ENCODE data around the gene CLDN6.
A peak's percentile ranks its signal among the peaks of the same experiment; 100 is the strongest.

The CLDN6 gene

DNA sequence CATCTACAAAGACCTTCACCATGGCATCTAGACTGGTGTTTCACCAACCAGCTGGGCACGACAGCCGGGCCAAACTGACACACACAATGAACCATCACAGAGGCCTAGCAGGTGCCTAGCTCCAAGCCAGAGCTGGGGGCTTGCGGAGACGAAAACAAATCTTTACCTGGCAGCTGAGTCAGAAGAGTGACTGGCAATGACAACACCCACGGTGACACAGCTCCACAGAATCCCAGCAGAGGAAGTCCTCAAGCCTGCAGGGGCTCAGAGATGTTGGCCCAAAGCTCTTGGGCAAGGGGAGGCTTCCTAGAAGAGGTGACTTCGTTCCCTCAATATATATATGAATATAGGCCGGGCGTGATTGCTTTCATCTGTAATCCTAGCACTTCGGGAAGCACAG, 33.5 kb upstream of the CLDN6 start:
- peak overlapping the region; percentile 94 for H3K27ac ChIP-seq
- H3K27me3 ChIP-seq, result no peaks in the 10 kb centered on the region
- peaks cover 66% of the 10 kb centered on the region for H3K36me3 ChIP-seq
- no peaks in the 10 kb centered on the region for H3K9me3 ChIP-seq
- H3K4me3 ChIP-seq (ENCODE audit: low read depth in 1 of 2, low read length in 1 of 2), result peak overlapping the region; percentile 99
- TF ChIP-seq, protein P1, sequence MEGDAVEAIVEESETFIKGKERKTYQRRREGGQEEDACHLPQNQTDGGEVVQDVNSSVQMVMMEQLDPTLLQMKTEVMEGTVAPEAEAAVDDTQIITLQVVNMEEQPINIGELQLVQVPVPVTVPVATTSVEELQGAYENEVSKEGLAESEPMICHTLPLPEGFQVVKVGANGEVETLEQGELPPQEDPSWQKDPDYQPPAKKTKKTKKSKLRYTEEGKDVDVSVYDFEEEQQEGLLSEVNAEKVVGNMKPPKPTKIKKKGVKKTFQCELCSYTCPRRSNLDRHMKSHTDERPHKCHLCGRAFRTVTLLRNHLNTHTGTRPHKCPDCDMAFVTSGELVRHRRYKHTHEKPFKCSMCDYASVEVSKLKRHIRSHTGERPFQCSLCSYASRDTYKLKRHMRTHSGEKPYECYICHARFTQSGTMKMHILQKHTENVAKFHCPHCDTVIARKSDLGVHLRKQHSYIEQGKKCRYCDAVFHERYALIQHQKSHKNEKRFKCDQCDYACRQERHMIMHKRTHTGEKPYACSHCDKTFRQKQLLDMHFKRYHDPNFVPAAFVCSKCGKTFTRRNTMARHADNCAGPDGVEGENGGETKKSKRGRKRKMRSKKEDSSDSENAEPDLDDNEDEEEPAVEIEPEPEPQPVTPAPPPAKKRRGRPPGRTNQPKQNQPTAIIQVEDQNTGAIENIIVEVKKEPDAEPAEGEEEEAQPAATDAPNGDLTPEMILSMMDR (IDR thresholded peaks at IDR 0.05), result no peak
- H3K4me1 ChIP-seq (ENCODE audit: control insufficient read depth in 1 of 2, insufficient read depth in 1 of 2, low read depth in 1 of 2, low read length in 1 of 2), result peaks cover 81 to 91% of the 10 kb centered on the region in 2 experiments

DNA sequence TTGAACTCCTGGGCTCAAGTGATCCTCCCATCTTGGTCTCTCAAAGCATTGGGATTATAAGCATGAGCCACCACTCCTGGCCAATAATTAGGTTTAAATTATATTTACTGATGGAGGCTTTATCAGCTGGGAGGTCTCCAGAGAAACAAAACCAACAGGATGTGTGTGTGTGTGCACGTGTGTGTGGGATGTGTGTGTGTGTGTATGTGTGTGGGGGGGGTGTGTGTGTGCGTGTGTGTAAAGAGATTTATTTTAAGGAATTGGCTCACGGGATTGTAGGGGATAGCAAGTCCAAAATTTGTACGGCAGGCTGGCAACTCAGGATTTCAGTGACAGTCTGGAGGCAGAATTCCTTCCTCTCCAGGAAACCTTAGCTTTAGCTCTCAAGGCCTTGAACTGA, 33.0 kb upstream of the CLDN6 start:
- peak overlapping the region; percentile 94 for H3K27ac ChIP-seq
- H3K36me3 ChIP-seq, result peaks cover 61% of the 10 kb centered on the region
- peak overlapping the region; percentile 99 for H3K4me3 ChIP-seq (ENCODE audit: low read depth in 1 of 2, low read length in 1 of 2)
- H3K9me3 ChIP-seq, result no peaks in the 10 kb centered on the region
- peaks cover 76 to 86% of the 10 kb centered on the region in 2 experiments for H3K4me1 ChIP-seq (ENCODE audit: control insufficient read depth in 1 of 2, insufficient read depth in 1 of 2, low read depth in 1 of 2, low read length in 1 of 2)
- H3K27me3 ChIP-seq, result no peaks in the 10 kb centered on the region
- TF ChIP-seq, protein P1 (IDR thresholded peaks at IDR 0.05), result no peak

GRCh38 chr16:3050487-3050886, 32.5 kb upstream of the CLDN6 start:
- peaks cover 71 to 81% of the 10 kb centered on the region in 2 experiments for H3K4me1 ChIP-seq (ENCODE audit: control insufficient read depth in 1 of 2, insufficient read depth in 1 of 2, low read depth in 1 of 2, low read length in 1 of 2)
- no peaks in the 10 kb centered on the region for H3K9me3 ChIP-seq
- peak overlapping the region; percentile 94 for H3K27ac ChIP-seq
- peak overlapping the region; percentile 99 for H3K4me3 ChIP-seq (ENCODE audit: low read depth in 1 of 2, low read length in 1 of 2)
- TF ChIP-seq, protein P1 (IDR thresholded peaks at IDR 0.05), result no peak
- H3K36me3 ChIP-seq, result peaks cover 56% of the 10 kb centered on the region
- no peaks in the 10 kb centered on the region for H3K27me3 ChIP-seq

DNA sequence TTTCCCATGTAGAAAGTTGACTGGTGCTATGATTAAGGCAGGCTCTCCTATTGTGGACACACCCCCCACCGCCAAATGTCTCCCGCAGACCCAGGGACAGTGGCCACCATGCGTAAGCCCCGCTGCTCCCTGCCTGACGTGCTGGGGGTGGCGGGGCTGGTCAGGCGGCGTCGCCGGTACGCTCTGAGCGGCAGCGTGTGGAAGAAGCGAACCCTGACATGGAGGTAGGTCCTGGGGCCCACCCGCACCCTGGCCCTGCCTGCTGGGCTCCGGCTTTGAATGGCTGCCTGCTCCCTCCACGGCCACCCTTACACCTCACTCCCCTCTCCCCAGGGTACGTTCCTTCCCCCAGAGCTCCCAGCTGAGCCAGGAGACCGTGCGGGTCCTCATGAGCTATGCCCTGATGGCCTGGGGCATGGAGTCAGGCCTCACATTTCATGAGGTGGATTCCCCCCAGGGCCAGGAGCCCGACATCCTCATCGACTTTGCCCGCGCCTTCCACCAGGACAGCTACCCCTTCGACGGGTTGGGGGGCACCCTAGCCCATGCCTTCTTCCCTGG, 32.0 kb upstream of the CLDN6 start:
- H3K27me3 ChIP-seq, result no peaks in the 10 kb centered on the region
- peak overlapping the region; percentile 99 for H3K4me3 ChIP-seq (ENCODE audit: low read depth in 1 of 2, low read length in 1 of 2)
- peaks cover 70 to 80% of the 10 kb centered on the region in 2 experiments for H3K4me1 ChIP-seq (ENCODE audit: control insufficient read depth in 1 of 2, insufficient read depth in 1 of 2, low read depth in 1 of 2, low read length in 1 of 2)
- H3K36me3 ChIP-seq, result peaks cover 51% of the 10 kb centered on the region
- H3K9me3 ChIP-seq, result no peaks in the 10 kb centered on the region
- TF ChIP-seq, protein P1 (IDR thresholded peaks at IDR 0.05), result no peak
- H3K27ac ChIP-seq, result peak overlapping the region; percentile 94

GRCh38 chr16:3047387-3047720, 29.4 kb upstream of the CLDN6 start:
- TF ChIP-seq, protein P1 (IDR thresholded peaks at IDR 0.05), result no peak
- Histone ChIP-seq H3K36me3 (peaks cover 46% of the 10 kb centered on the region), H3K4me3 (ENCODE audit: low read depth in 1 of 2, low read length in 1 of 2) (peak overlapping the region; percentile 99), H3K9me3 (no peaks in the 10 kb centered on the region), H3K27ac (peak overlapping the region; percentile 94), H3K27me3 (peaks cover 6% of the 10 kb centered on the region), H3K4me1 (ENCODE audit: control insufficient read depth in 1 of 2, insufficient read depth in 1 of 2, low read depth in 1 of 2, low read length in 1 of 2) (peaks cover 73 to 80% of the 10 kb centered on the region in 2 experiments)
